ENCODE results near the gene PTPRN2. TPM values are rescaled to one million over a fixed set of nuclear protein-coding genes. Genes with fewer than 3 reads are reported as not detected.

The PTPRN2 gene
- total and polyA plus RNA-seq, 2 donors (not counting 3 experiments of a cell fraction or from before 2014, with no cell fraction given), result 0.62 to 0.88 TPM

DNA sequence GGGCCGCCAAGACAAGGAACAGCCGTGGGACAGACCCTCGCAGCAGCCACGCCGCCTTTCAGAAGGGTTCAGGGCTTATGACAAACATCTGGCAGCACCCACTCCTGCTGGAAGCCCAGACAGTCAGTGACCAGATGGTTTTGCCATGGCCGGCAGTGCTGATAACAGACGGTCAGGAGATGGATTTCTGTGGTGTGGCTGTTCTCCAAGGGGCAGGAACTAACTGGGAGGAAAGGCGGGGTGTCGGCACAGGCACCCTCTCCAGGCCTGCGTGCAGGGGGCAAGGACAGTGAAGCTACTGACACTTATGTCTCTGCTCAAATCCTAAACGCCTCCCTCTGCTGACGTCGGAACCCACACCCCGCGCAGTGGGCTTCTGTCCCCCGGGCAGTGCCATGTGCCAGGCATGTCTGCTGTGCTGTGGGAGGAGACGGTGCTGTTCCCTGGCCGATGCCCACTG lies 834.8 kb downstream of the PTPRN2 start:
- Histone ChIP-seq H3K79me2 (ENCODE audit: control insufficient read depth, insufficient read depth, low read length) (no peaks in the 10 kb centered on the region), H3K9ac (replicated peaks; ENCODE audit: extremely low read depth, insufficient read depth, low read length) (no peak overlapping the region), H3K9me1 (replicated peaks; ENCODE audit: control insufficient read depth, extremely low read depth, insufficient read depth, low read length) (no peaks in the 10 kb centered on the region), H3K4me1 (ENCODE audit: control insufficient read depth, extremely low read depth, insufficient read depth, low read length) (no peaks in the 10 kb centered on the region), H2AFZ (ENCODE audit: low read depth, low read length) (no peak overlapping the region), H4K20me1 (replicated peaks; ENCODE audit: control insufficient read depth, extremely low read depth, insufficient read depth, low read length) (no peaks in the 10 kb centered on the region), H3K27ac (ENCODE audit: insufficient read depth, low read depth, low read length) (no peak overlapping the region), H3K4me3 (replicated peaks in 1 of 3; ENCODE audit: insufficient read depth in 1 of 3, low read depth in 1 of 3, low read length in 3 of 3) (no peak overlapping the region), H3K27me3 (ENCODE audit: control insufficient read depth in 2 of 2, insufficient read depth in 2 of 2, low read length in 2 of 2) (no peaks in the 10 kb centered on the region), H3K36me3 (ENCODE audit: control insufficient read depth in 2 of 2, extremely low read depth in 1 of 2, insufficient read depth in 2 of 2, low read length in 2 of 2) (no peaks in the 10 kb centered on the region), H3K4me2 (ENCODE audit: insufficient read depth, low read length) (no peak overlapping the region), H3K9me3 (replicated peaks; ENCODE audit: control insufficient read depth, insufficient read depth, low read length) (peaks cover 8% of the 10 kb centered on the region)
- POLR2A ChIA-PET, result no interaction called here
- CTCF ChIA-PET, result no interaction called here
- dilution Hi-C loops (cut with MboI; ENCODE audit: extremely low pct_ligation_motif_present, low sequenced_read_pairs) (no loop called here), intact Hi-C loops (cut with micrococcal nuclease) (no loop called here)
- TF ChIP-seq POLR2A (IDR thresholded peaks at IDR 0.05; ENCODE audit: low read depth, low read length) (no peak), MYC (IDR thresholded peaks at IDR 0.05; ENCODE audit: low read depth, low read length) (no peak), GATA2 (IDR thresholded peaks at IDR 0.05; ENCODE audit: insufficient read depth, insufficient read length, low read depth, low read length) (no peak), FOS (IDR thresholded peaks at IDR 0.05; ENCODE audit: borderline replicate concordance, insufficient read depth, low read length) (no peak)
- TF ChIP-seq, protein P1, sequence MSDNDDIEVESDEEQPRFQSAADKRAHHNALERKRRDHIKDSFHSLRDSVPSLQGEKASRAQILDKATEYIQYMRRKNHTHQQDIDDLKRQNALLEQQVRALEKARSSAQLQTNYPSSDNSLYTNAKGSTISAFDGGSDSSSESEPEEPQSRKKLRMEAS (IDR thresholded peaks at IDR 0.05; ENCODE audit: insufficient read depth, insufficient read length), result no peak
- TF ChIP-seq, protein P2, sequence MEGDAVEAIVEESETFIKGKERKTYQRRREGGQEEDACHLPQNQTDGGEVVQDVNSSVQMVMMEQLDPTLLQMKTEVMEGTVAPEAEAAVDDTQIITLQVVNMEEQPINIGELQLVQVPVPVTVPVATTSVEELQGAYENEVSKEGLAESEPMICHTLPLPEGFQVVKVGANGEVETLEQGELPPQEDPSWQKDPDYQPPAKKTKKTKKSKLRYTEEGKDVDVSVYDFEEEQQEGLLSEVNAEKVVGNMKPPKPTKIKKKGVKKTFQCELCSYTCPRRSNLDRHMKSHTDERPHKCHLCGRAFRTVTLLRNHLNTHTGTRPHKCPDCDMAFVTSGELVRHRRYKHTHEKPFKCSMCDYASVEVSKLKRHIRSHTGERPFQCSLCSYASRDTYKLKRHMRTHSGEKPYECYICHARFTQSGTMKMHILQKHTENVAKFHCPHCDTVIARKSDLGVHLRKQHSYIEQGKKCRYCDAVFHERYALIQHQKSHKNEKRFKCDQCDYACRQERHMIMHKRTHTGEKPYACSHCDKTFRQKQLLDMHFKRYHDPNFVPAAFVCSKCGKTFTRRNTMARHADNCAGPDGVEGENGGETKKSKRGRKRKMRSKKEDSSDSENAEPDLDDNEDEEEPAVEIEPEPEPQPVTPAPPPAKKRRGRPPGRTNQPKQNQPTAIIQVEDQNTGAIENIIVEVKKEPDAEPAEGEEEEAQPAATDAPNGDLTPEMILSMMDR (IDR thresholded peaks at IDR 0.05; ENCODE audit: extremely low read depth in 1 of 2, insufficient read depth in 1 of 2, low read depth in 1 of 2, low read length in 2 of 2), result no peak
- FAIRE-seq (no peak), DNase-seq (ENCODE audit: low read depth, low spot score) (no peak)
- no TSS peak for BruUV-seq (replicated peaks)

All from endothelial cell of umbilical vein (primary cell).